Endothelial cell of umbilical vein (primary cell): ENCODE data around the gene ZC2HC1C.

Source experiments
- EZH2 ChIP-seq: IDR thresholded peaks from 2 replicates; pipeline ENCODE4 v1.6.1; 2012; ENCODE audit warnings: borderline replicate concordance, low read depth, mild to moderate bottlenecking, moderate library complexity, low read length, inconsistent platforms; ENCODE audit not compliant: severe bottlenecking
- FOS ChIP-seq: IDR thresholded peaks from 2 replicates; pipeline ENCODE4 v1.6.1; 2011; ENCODE audit warnings: mild to moderate bottlenecking, low read length, moderate library complexity, borderline replicate concordance; ENCODE audit not compliant: insufficient read depth
- MYC ChIP-seq: IDR thresholded peaks from one replicate; pipeline ENCODE4 v1.6.1; 2011; ENCODE audit warnings: mild to moderate bottlenecking, low read depth, low read length
- POLR2A ChIP-seq: IDR thresholded peaks from 2 replicates; pipeline ENCODE4 v1.6.1; 2012; ENCODE audit warnings: low read depth, mild to moderate bottlenecking, control low read depth, low read length
- POLR2AphosphoS5 ChIP-seq: IDR thresholded peaks from 2 replicates; pipeline ENCODE4 v1.6.1; 2012; ENCODE audit warnings: low read depth, mild to moderate bottlenecking, control low read depth, low read length, moderate library complexity; ENCODE audit not compliant: insufficient read depth
- TF ChIP-seq, protein P1 (sequence below), 2 donors: IDR thresholded peaks; 1 replicate in 1 of 2; 2 replicates in 1 of 2; pipeline ENCODE4 v1.5.1; 2011; ENCODE audit warnings: low read length in 2 of 2, mild to moderate bottlenecking in 2 of 2, moderate library complexity in 2 of 2, control low read depth in 1 of 2, inconsistent platforms in 1 of 2, low read depth in 1 of 2; ENCODE audit not compliant: insufficient read depth in 1 of 2; ENCODE audit errors: extremely low read depth in 1 of 2
- TF ChIP-seq, protein P2 (sequence below): IDR thresholded peaks from 2 replicates; pipeline ENCODE4 v1.6.1; 2011; ENCODE audit not compliant: insufficient read depth, insufficient read length

DNA sequence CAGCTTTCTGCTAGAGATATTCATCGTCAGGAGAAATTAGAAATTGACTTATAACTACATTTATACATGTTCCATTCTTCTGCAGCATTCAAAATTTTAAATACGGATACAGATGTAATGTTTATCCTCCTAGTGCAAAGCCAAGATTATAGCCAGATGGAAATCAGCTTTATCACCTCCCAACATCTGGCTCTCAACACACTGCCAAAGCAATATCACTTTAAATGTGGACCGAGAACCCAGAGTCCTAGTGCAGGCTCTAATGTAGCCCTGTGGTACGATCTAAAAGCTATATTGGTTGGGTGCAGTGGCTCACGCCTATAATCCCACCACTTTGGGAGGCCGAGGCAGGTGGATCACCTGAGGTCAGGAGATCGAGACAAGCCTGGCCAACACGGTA is 24.7 kb upstream of the ZC2HC1C start:
- TF ChIP-seq, protein P1, sequence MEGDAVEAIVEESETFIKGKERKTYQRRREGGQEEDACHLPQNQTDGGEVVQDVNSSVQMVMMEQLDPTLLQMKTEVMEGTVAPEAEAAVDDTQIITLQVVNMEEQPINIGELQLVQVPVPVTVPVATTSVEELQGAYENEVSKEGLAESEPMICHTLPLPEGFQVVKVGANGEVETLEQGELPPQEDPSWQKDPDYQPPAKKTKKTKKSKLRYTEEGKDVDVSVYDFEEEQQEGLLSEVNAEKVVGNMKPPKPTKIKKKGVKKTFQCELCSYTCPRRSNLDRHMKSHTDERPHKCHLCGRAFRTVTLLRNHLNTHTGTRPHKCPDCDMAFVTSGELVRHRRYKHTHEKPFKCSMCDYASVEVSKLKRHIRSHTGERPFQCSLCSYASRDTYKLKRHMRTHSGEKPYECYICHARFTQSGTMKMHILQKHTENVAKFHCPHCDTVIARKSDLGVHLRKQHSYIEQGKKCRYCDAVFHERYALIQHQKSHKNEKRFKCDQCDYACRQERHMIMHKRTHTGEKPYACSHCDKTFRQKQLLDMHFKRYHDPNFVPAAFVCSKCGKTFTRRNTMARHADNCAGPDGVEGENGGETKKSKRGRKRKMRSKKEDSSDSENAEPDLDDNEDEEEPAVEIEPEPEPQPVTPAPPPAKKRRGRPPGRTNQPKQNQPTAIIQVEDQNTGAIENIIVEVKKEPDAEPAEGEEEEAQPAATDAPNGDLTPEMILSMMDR (IDR thresholded peaks at IDR 0.05; ENCODE audit: extremely low read depth in 1 of 2, insufficient read depth in 1 of 2, low read depth in 1 of 2, low read length in 2 of 2): no peak
- TF ChIP-seq EZH2 (no peak), POLR2A (no peak), POLR2AphosphoS5 (no peak), FOS (no peak), MYC (no peak)
- TF ChIP-seq, protein P2, sequence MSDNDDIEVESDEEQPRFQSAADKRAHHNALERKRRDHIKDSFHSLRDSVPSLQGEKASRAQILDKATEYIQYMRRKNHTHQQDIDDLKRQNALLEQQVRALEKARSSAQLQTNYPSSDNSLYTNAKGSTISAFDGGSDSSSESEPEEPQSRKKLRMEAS: no peak
